ENCODE data around the gene EMD. TPM values are rescaled to one million over a fixed set of nuclear protein-coding genes. Genes with fewer than 3 reads are reported as not detected.
A peak's percentile ranks its signal among the peaks of the same experiment; 100 is the strongest.

Gene EMD
- total RNA-seq, 2 experiments from 2014 or later, result 65.9 to 66.0 TPM

GRCh38 chrX:154349979-154350378, 29.1 kb upstream of the EMD start:
- no peak for DNase-seq
- Mint-ChIP-seq H3K4me3 (no peak overlapping the region), H3K27ac (peak overlapping the region; percentile 66), H3K27me3 (ENCODE audit: low read depth) (no peaks in the 10 kb centered on the region), H3K4me1 (ENCODE audit: low read depth) (peaks cover 66% of the 10 kb centered on the region), H3K9me3 (ENCODE audit: insufficient read depth) (no peaks in the 10 kb centered on the region), H3K36me3 (ENCODE audit: low read depth) (peaks cover 33% of the 10 kb centered on the region)
- no peak for ATAC-seq
- ChIA-PET POLR2A (interaction anchor here (1.0 kb wide), 1 partner anchor 21 kb away, joined by 4 read pairs; no protein-coding TSS in a partner anchor), CTCF (no interaction called here)

- ATAC-seq (no peak), DNase-seq (no peak)
- Mint-ChIP-seq H3K27me3 (ENCODE audit: low read depth) (no peaks in the 10 kb centered on the region), H3K9me3 (ENCODE audit: insufficient read depth) (no peaks in the 10 kb centered on the region), H3K36me3 (ENCODE audit: low read depth) (peaks cover 35% of the 10 kb centered on the region), H3K4me3 (no peak overlapping the region), H3K4me1 (ENCODE audit: low read depth) (peaks cover 68% of the 10 kb centered on the region), H3K27ac (peak overlapping the region; percentile 76)
- ChIA-PET CTCF (no interaction called here), POLR2A (interaction anchor here (1.0 kb wide), 1 partner anchor 20 kb away, joined by 4 read pairs; no protein-coding TSS in a partner anchor)
Observed at GRCh38 chrX:154350429-154351182, 28.5 kb upstream of the EMD start.

DNA sequence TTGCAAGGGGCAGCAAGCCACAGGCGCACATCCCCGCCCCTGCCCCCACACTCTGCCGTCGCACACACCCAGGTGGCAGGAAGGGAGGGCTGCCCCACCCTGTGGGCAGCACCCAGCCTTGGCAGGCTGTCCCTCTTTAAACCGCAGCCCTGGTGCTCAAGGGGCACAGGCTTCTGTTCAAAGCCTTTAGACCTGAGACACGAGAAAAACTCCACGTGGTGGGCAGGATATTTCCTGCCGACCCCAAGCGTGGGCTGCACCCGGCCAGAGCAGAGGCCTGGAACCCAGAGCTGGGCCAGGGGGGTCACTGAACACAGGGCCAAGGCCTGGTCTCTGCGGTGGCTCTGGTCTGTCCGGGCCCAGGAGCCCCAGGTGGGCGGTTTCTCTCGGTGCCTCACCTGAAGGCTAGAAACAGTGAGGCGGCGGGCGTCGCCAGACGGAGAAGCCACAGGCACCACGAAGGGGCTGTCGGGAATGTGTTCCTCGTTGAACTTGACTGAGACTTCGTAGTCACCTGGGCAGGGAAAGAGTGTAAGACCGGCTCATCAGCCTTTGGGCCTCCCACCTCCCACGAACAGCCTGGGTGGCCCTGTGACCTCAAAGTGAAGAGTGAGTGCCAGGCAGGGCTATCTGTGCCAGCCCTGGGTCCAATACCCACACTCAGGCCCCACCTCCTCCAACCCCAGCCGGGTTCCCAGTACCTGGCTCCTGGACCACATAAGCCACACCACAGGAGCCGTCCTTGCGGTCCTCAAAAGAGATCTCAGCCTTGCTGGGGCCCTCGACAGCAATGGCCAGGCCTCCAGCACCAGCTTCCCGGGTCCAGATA, 27.7 kb upstream of the EMD start:
- Mint-ChIP-seq H3K4me3 (peak overlapping the region; percentile 34), H3K27me3 (ENCODE audit: low read depth) (no peaks in the 10 kb centered on the region), H3K36me3 (ENCODE audit: low read depth) (peaks cover 39% of the 10 kb centered on the region), H3K4me1 (ENCODE audit: low read depth) (peaks cover 72% of the 10 kb centered on the region), H3K27ac (peak overlapping the region; percentile 76), H3K9me3 (ENCODE audit: insufficient read depth) (no peaks in the 10 kb centered on the region)
- DNase-seq, result peak; percentile 38
- ChIA-PET CTCF (interaction anchor here (1.2 kb wide), 1 partner anchor 23 kb away, joined by 3 read pairs; the partner anchor contains the start of gene FLNA), POLR2A (no interaction called here)
- ATAC-seq, result peak; percentile 2

DNA sequence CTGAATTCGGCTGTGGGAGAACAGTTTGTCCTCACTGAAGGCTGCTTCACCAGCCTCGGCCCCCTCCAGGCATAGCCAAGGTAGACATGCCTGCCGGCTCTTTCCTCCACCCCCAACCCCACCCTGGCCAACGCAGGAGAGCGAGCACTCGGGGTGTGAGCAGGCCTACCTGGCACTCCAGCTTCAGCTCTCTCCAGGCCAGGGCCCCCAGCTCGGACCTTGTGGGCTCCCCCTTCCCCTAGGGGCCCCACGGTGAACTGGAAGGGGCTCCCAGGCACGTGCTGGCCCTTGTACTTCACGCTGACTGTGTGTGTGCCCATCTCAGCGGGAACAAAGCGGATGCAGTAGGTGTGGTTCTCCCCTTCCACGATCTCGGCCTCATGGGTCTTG, 27.1 kb upstream of the EMD start:
- Mint-ChIP-seq H3K4me1 (ENCODE audit: low read depth) (peaks cover 74% of the 10 kb centered on the region), H3K36me3 (ENCODE audit: low read depth) (peaks cover 41% of the 10 kb centered on the region), H3K4me3 (peak overlapping the region; percentile 34), H3K27me3 (ENCODE audit: low read depth) (no peaks in the 10 kb centered on the region), H3K27ac (peak overlapping the region; percentile 76), H3K9me3 (ENCODE audit: insufficient read depth) (no peaks in the 10 kb centered on the region)
- ATAC-seq (peak; percentile 10), DNase-seq (no peak)
- ChIA-PET CTCF (interaction anchor here (1.2 kb wide), 1 partner anchor 22 kb away, joined by 3 read pairs; the partner anchor contains the start of gene FLNA), POLR2A (no interaction called here)

GRCh38 chrX:154352466-154352865, 26.6 kb upstream of the EMD start:
- Mint-ChIP-seq H3K9me3 (ENCODE audit: insufficient read depth) (no peaks in the 10 kb centered on the region), H3K36me3 (ENCODE audit: low read depth) (peaks cover 40% of the 10 kb centered on the region), H3K4me3 (peak overlapping the region; percentile 22), H3K27ac (peak overlapping the region; percentile 76), H3K27me3 (ENCODE audit: low read depth) (no peaks in the 10 kb centered on the region), H3K4me1 (ENCODE audit: low read depth) (peaks cover 71% of the 10 kb centered on the region)
- ATAC-seq (no peak), DNase-seq (no peak)
- CTCF ChIA-PET, result interaction anchor here (1.2 kb wide), 1 partner anchor 22 kb away, joined by 3 read pairs; the partner anchor contains the start of gene FLNA
- POLR2A ChIA-PET, result no interaction called here

DNA sequence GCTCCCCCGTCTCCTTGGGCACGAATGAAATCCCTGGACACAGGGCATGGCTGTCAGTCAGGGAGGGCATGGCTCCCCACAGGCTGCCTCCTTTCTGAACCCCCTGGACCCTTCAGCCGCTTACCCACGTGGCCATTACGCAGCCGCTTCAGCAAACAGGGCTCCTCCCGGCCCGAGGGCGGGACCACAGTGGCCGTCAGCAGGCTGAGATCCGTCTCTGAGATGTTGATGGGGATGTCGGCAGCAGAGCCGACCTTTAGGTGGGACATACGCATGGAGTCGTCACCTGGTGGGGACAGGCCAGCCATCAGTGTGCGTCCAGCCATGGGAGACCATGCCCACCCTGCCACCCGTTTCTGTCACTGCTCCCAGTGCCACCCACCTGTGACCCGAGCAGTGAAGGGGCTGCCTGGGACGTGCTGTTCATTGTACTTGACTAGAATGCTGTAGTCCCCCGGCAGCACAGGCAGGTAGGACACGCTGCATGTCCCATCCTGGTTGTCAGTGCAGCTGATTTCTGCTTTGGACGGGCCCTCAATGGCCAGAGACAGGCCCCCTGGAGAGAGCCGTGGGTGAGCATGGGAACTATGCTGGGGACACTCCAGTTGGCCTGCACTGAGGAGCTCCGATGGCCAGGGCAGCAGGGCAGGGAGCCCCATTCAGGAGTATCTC, 25.8 kb upstream of the EMD start:
- POLR2A ChIA-PET, result interaction anchor here (0.9 kb wide), 1 partner anchor 14 kb away, joined by 3 read pairs; no protein-coding TSS in a partner anchor

GRCh38 chrX:154354013-154354412, 25.1 kb upstream of the EMD start:
- ChIA-PET POLR2A (interaction anchor here (0.9 kb wide), 1 partner anchor 13 kb away, joined by 3 read pairs; no protein-coding TSS in a partner anchor), CTCF (no interaction called here)
- H3K36me3 Mint-ChIP-seq (ENCODE audit: low read depth), result peaks cover 43% of the 10 kb centered on the region
- H3K4me1 Mint-ChIP-seq (ENCODE audit: low read depth), result peaks cover 69% of the 10 kb centered on the region
- no peak overlapping the region for H3K4me3 Mint-ChIP-seq
- no peaks in the 10 kb centered on the region for H3K9me3 Mint-ChIP-seq (ENCODE audit: insufficient read depth)
- no peak for ATAC-seq
- DNase-seq, result no peak
- no peak overlapping the region for H3K27ac Mint-ChIP-seq
- no peaks in the 10 kb centered on the region for H3K27me3 Mint-ChIP-seq (ENCODE audit: low read depth)

More for the DNA sequence above, 25.8 kb upstream of the EMD start:
- CTCF ChIA-PET, result no interaction called here
- Mint-ChIP-seq H3K27me3 (ENCODE audit: low read depth) (no peaks in the 10 kb centered on the region), H3K4me3 (no peak overlapping the region), H3K4me1 (ENCODE audit: low read depth) (peaks cover 69% of the 10 kb centered on the region), H3K9me3 (ENCODE audit: insufficient read depth) (no peaks in the 10 kb centered on the region), H3K36me3 (ENCODE audit: low read depth) (peaks cover 39% of the 10 kb centered on the region), H3K27ac (peak overlapping the region; percentile 39)
- no peak for DNase-seq
- no peak for ATAC-seq

DNA sequence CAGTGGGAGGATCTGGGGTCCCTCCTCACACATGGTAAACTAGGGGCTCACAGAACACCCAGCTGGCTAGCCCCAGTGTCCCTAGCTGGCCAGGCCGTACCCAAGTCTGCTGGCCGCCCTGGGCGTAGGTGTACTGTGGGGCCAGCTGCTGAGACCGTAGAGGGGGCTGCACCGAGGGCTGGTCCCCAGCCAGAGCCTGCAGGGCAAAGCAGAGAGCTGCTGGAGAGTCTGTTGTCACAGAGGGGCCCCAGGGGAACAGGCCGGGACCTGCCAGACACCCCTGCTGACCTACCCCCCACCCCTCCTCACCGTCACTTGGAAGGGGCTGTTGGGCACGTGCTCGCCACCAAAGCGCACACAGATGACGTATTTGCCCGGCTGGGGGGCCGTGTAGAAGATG, 24.6 kb upstream of the EMD start:
- peaks cover 40% of the 10 kb centered on the region for H3K36me3 Mint-ChIP-seq (ENCODE audit: low read depth)
- ATAC-seq (no peak), DNase-seq (no peak)
- H3K4me1 Mint-ChIP-seq (ENCODE audit: low read depth), result peaks cover 65% of the 10 kb centered on the region
- H3K27ac Mint-ChIP-seq, result no peak overlapping the region
- ChIA-PET POLR2A (interaction anchor here (0.7 kb wide), 1 partner anchor 19 kb away, joined by 3 read pairs; no protein-coding TSS in a partner anchor), CTCF (no interaction called here)
- H3K27me3 Mint-ChIP-seq (ENCODE audit: low read depth), result no peaks in the 10 kb centered on the region
- H3K9me3 Mint-ChIP-seq (ENCODE audit: insufficient read depth), result no peaks in the 10 kb centered on the region
- no peak overlapping the region for H3K4me3 Mint-ChIP-seq

DNA sequence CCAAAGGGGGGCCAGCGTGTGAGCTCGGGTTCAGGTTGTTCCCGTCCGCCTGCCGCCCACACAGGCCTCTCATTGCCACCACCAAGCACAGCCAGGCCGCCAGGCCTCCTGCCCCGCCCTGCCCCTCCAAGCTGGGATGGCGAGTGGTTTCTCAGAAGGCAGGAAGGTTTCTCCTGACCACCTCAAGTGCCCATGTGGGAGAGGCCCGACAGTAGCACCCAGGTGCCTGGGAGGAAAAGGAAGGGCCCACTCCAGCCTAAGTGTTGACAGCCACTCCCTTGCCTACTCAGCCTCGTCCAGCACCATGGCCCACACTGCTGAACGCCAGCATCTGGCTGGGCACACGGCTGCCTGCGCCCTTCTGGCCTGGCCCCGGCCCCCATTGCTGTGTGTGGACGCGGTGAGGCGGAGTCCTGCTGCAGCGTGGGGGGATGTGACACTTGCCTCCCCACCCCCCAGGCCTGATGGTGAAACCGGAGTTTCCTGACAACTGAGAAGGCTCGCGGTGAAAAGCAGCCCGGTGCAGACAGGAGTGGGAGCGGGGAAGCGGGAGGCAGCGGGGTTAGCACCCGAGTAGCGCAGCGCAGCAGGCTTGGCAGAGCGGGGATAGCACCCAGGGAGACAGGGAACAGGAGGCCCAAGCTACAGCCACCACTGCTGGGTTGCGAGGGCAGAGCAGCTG, 23.9 kb upstream of the EMD start:
- H3K4me3 Mint-ChIP-seq, result no peak overlapping the region
- DNase-seq (no peak), ATAC-seq (no peak)
- H3K36me3 Mint-ChIP-seq (ENCODE audit: low read depth), result peaks cover 38% of the 10 kb centered on the region
- H3K27ac Mint-ChIP-seq, result no peak overlapping the region
- H3K27me3 Mint-ChIP-seq (ENCODE audit: low read depth), result no peaks in the 10 kb centered on the region
- peaks cover 59% of the 10 kb centered on the region for H3K4me1 Mint-ChIP-seq (ENCODE audit: low read depth)
- ChIA-PET CTCF (no interaction called here), POLR2A (interaction anchor here (0.7 to 1.7 kb wide), 3 partner anchors 16 to 42 kb away, joined by 3 to 6 read pairs (median 3); no protein-coding TSS in a partner anchor)
- no peaks in the 10 kb centered on the region for H3K9me3 Mint-ChIP-seq (ENCODE audit: insufficient read depth)

DNA sequence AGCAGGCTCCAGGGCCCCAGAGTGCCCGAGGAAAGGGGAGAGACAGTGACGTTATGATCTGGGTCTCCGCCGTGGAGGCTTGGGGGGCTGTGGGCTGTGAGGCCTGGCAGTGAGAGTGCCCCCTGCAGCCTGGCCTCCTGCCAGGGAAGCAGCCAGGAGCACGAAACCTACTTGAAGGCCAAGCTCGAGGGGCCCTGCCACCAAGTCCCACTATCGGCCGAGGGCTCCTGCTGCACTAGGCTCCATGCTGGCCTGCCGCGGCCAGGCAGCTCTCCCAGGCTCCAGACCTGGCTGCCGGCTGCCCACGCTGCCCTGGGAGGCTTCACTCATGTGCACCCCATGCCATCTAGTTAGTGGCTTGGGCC, 23.3 kb upstream of the EMD start:
- ChIA-PET POLR2A (interaction anchor here (0.7 to 1.7 kb wide), 2 partner anchors 15 to 42 kb away, joined by 3 to 6 read pairs; no protein-coding TSS in a partner anchor), CTCF (no interaction called here)
- ATAC-seq (no peak), DNase-seq (no peak)
- no peaks in the 10 kb centered on the region for H3K27me3 Mint-ChIP-seq (ENCODE audit: low read depth)
- peaks cover 55% of the 10 kb centered on the region for H3K4me1 Mint-ChIP-seq (ENCODE audit: low read depth)
- H3K36me3 Mint-ChIP-seq (ENCODE audit: low read depth), result peaks cover 40% of the 10 kb centered on the region
- H3K9me3 Mint-ChIP-seq (ENCODE audit: insufficient read depth), result no peaks in the 10 kb centered on the region
- H3K4me3 Mint-ChIP-seq, result no peak overlapping the region
- H3K27ac Mint-ChIP-seq, result no peak overlapping the region

DNA sequence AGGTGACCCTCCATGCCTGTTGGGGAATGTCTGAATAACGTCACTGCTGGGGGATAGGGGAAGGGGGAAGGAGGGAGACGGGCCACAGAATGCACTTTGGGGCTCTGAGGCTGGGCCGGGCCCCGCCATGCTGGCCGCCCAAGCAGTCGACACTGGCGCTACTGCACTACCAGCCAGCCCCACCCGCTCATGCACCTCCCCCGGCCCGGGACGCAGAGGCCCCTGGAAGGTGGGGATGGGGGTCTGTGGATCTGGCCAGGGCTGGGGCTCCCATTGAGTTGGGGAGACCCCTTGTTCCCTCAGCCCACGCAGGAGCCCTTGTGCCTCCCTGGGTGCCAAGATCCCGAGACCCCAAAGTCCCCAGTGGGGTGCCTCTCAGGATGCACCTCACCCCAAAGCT, 22.5 kb upstream of the EMD start:
- CTCF ChIA-PET, result no interaction called here

More for the DNA sequence above, 22.5 kb upstream of the EMD start:
- peak overlapping the region; percentile 57 for H3K27ac Mint-ChIP-seq
- peaks cover 43% of the 10 kb centered on the region for H3K36me3 Mint-ChIP-seq (ENCODE audit: low read depth)
- H3K9me3 Mint-ChIP-seq (ENCODE audit: insufficient read depth), result no peaks in the 10 kb centered on the region
- DNase-seq (no peak), ATAC-seq (no peak)
- POLR2A ChIA-PET, result interaction anchor here (0.6 to 1.7 kb wide), 2 partner anchors 14 to 116 kb away, joined by 3 to 6 read pairs; no protein-coding TSS in a partner anchor
- H3K27me3 Mint-ChIP-seq (ENCODE audit: low read depth), result no peaks in the 10 kb centered on the region
- peaks cover 52% of the 10 kb centered on the region for H3K4me1 Mint-ChIP-seq (ENCODE audit: low read depth)
- no peak overlapping the region for H3K4me3 Mint-ChIP-seq
